GM19463 (cell line): ENCODE results near the gene CTSW.
A peak's percentile ranks its signal among the peaks of the same experiment; 100 is the strongest.
"Not testable (repeated sequence)": the region's sequence is repeated elsewhere in the genome, so short reads cannot be mapped to it uniquely, and the experiment has no call there.

Experiments used
- ATAC-seq: cut with Tn5 transposase; IDR thresholded peaks from one replicate; pipeline ENCODE4 v1.9.1; 2021; ENCODE audit warnings: mild to moderate bottlenecking, moderate library complexity; ENCODE audit not compliant: unreplicated experiment

Gene CTSW

DNA sequence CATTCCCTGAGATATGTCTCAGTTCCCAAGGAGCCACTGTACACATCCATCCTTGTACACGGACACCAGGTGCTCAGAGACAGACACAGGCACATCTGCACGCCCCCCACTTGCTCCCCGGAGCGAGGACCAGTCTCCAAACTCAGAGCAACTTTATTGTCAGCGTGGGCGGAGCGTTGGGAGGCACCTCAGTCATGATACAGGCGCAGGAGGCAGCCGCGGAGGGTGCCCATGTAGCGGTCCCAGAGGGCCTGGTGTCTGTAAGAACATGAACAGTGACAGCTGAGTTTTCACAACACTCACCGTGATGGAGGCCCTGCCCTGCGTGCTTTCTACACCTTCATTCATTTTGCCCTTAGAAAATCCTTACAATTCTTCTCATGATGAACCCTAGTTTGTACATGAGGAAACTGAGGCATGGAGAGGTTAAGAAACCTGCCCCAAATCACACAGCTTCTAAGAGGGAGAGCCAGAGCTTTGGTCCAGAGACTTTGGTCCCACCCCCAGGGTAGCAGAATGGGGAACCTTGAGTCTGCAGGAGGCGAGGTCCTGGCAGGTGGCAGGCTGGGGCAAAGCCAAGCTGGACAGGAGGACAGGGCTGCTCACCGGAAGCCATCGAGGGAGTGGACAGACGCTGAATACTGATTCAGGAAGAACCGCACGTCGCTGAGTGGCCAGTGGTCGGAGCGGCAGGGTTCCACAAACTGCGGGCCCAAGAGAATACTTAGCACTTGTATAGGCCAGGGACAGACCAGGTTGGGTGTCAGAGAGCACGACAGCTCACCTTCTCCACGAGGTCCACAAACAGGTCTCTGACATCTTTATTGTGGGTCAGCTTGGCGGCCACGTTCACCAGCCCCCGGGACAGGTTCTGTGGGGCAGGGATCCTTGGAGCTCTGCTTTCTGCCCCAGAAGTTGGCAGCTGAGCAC is 4.4 kb downstream of the CTSW start:
- ATAC-seq: no peak

DNA sequence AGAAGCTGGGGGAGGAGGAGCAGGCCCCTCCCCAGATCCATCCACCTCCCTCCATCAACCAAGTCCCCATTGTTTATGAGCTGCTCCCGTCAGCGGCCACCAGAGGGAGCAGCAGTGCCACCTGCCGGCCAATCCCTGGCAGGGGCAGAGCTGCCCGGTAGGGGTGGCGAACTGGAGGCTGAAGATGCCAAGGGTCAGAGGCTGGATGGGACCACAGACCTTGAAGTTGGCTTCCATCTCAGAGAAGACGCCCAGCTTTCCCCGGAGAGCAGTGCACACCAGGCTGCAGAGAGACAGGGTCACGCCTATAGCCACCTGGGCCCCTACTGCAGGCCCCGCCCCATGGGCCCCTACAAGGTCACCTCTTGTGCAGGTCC is 5.1 kb downstream of the CTSW start:
- no peak for ATAC-seq

DNA sequence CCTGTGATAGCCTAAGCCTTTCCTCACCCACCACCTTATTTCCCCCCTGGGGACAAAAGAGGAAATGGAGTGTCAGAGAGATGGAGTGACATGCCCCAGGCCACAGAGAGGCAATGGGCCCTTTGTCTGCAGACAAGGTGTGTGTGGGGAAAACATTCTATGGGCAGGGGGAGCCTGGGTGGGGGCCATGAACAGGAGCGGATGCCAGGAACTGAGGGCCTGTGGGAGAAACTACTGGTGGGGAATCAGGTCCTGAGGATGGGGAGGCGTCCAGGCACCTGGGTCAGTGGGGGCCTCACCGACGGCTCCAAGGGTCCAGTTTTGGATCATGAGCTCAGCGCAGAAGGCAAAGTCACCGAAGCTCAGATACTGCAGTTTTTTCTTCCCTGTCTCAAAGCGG is 5.6 kb downstream of the CTSW start:
- ATAC-seq: no peak

GRCh38 chr11:65885808-65886536 is 6.3 kb downstream of the CTSW start:
- ATAC-seq: no peak

- ATAC-seq: no peak
Observed at GRCh38 chr11:65886826-65887722, 7.4 kb downstream of the CTSW start.

DNA sequence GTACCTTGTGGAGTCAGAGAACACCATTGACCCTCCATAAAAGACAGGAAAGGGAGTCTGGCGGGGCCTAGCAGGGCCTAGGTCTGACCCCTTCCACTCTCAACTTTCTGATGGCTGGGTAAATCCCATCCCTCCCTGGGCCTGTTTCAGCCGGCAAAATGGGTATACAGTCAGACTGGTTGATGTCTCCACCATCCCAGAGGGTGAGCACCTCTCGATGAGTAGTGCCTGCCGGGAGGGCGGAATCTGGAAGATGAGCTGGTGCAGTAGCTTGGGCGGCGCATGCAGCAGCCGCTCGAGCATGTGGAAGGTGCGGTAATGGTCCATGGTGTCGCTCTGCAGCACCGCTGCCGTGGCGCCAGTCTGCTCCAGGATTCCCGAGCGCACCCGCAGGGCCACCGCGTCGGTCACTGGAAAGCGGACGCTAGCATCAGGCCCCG is 8.1 kb downstream of the CTSW start:
- ATAC-seq: no peak

DNA sequence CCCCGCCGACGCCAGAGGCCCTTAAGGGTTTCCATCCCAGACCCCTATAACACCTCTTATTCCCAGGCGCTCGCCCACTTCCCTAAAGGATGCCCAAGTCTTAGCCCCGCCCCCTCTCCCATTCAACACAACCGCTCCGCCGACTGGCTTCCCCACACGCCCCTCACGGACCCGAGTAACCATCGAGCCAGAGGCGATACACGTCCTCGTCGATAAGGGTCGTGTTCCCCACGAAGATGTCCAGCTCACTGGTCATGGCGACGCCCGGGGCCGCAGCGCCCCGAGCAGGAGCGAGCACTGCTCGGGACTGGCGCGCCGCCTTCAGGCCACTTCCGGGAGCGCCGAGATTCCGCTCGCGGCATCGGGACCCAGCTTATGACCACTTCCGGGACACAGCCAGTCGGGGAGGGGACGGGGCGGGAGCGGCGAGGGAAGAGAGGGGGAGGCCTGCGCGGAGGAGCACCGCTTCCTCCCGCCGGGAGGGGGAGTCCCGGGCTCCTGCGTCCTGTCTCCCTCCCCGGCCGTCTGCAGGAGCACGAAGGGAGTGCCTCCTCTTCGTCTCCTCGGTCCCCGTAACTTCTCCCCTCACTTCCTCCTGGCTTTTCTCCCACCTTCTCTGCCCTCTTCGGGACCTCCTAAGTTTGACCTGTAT is 8.7 kb downstream of the CTSW start, which contains the start of gene FIBP:
Gene FIBP (minus strand): TSS at position 309 of the 652 bp plus-strand sequence. CDS start 53 bp downstream, at position 256.
- ATAC-seq: peak; percentile 54

- peak; percentile 52 for ATAC-seq
Observed at GRCh38 chr11:65890324-65891218, 10.9 kb downstream of the CTSW start, which contains the start of gene CCDC85B. Gene CCDC85B, plus strand, starts transcription at chr11:65890673. Its CDS starts 111 bp downstream, at chr11:65890784.

DNA sequence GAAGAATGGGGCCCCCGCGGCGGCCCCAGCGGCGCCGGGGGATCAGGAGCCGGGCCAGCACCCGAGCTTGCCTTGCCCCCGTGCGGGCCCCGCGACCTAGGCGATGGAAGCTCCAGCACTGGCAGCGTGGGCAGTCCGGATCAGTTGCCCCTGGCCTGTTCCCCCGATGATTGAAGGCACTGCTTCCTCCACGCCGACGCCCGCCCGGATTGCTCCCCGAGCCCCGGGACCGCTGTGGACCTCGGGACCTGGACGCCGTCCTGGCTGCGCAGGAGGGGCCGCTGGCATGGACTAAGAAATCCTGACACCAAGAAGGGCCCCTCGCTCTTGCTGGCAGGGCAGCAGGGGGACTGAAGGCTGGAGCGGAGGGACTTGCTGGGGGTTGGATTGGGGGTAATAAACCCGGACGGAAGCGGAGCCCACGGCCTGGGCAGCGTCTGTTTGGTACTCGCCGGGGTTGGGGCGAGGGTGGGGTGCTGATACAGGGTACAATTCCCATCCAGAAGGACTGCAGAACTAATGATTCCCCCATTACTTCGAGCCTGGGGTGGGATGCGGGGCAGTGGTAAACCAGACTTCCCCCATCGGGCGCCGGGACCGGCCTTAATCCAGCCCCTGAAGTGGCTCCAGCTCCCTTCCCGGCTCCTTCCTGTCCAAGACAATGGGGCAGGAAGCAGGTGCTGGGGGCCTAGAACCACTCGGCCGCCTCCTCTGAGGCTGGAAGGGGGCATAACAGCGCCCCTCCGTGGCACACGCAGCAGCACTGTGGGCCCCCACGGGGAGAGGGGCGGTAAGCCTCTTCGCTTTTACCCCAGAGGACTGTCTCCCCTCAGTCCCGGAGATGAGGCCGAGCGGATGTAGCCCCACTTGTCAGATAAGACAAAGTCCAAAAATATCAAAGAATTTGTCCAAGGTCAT is 11.8 kb downstream of the CTSW start:
- no peak for ATAC-seq

DNA sequence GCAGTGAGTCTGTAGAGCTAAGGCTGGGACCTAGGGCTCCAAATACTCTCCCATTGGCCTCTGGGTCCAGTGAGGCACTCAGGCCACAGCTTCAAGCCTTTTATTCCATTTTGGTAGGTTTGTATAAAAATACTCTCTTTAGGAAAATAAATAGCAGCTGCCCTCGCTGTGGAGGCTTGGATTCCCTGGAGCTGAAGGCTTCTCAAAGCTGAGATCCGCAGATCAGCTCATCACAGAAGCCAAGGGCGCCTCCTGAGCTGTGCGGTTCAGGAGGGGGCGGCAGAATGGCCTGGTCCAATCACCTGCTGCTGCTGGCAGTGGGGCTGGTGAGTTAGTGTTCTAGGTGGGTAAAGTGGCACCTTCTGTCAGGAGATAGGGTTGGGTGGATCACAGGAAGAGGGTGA is 12.5 kb downstream of the CTSW start:
- not testable (repeated sequence) for ATAC-seq

DNA sequence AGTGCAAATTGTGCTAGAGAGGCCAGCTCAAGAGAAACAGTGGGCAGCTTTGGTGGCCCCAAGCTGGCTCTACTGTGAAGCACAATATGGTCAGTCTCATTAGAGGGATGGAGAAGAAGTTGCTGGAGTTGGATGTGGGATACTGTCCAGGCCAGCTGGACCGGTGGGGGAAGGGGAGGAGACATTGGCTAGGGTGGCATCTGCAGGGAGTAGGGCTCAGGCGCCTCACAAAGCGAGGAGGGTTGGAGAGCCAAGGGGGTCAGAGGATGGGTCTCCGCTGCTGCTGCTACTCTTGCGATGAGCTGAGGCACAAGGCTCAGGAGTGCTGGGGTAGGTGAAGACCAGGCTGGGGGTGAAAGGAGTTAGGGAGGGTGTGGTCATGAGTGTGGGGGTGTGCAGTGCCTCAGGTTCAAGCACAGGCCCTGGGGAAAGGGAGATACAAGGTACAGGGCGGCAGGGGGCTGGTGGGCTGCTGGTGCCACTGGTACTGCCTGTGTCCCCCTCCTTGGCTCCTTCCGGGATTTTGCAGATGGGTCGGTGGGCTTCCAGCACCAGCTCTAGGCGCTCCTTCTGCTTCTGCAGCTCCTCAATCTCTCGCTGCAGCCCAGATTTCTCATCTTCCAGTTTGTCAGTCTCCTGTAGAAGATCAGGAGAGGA is 13.2 kb downstream of the CTSW start:
- no peak for ATAC-seq

GRCh38 chr11:65894034-65894591 is 14.5 kb downstream of the CTSW start:
- no peak for ATAC-seq

DNA sequence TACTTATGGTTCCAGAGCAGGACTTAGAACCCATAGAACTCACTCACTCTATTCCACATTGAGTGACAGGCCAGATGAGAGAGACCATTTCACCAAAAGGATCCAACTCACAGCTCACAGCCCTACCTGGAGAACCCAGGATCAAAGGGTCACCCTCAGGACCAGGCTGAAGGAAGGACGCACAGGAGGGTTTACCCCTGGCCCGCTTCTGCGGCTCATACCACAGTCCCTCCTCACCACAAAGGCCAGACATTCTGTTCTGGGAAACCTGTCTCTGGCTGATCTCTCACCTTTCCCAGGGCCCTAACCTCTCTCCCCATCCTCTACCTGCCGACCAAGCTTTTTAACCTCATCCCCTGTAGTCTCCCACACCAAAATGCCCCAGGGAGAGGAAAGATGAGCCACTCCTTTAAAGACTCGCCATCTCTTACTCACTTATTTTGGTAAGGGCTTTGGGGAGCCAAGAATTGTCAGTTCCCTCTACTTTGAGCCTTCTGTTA is 15.9 kb downstream of the CTSW start:
- ATAC-seq: no peak

- no peak for ATAC-seq
Observed at GRCh38 chr11:65896034-65896999, 16.7 kb downstream of the CTSW start.

- ATAC-seq: no peak
Observed at GRCh38 chr11:65897020-65897471, 17.4 kb downstream of the CTSW start.
